ENCODE measurements around the gene POLR1C.
"Not testable (repeated sequence)": the region's sequence is repeated elsewhere in the genome, so short reads cannot be mapped to it uniquely, and the experiment has no call there.

POLR1C gene

GRCh38 chr6:43493230-43493629 lies 23.7 kb upstream of the POLR1C start:
- no peak for DNase-seq

DNA sequence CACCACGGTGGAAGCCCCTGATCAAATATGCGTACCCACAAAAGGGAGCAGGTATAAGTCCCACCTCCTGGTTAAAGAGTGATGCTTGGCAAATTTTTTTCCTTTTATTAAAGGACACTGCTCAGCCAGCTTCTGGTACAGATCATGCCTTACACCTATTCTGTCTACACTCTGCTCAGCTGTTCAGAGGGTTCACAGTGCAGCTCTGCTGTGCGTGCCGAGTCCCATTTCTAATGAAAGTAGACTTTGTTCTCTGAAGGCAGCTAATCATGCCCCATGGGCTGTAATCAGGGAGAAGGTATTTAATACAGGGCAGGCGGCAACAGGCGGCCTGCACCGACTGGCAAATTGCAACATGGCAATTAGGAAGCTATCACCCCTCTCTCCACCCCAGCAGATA lies 23.1 kb upstream of the POLR1C start:
- no peak for DNase-seq

DNA sequence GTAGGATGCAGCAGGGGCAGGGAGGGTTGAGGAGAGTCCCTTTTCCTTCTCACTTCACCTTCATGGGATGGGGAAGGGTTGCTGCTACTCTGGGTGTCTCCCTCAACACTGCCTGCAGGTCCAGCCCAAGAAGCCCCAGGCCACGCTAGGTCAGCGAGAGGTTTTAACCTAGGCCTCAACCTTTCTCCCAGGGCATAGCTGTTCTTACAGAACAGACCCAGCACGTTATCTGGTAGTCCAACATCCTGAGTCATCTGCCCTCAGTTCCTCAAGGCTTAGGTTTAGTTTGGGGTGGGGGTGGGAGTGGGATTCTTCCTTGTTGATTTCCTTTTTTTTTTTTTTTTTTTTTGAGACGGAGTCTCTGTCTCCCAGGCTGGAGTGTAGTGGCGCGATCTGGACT lies 22.6 kb upstream of the POLR1C start:
- DNase-seq, result no peak

GRCh38 chr6:43494766-43495165 lies 22.1 kb upstream of the POLR1C start:
- DNase-seq, result no peak

- peak in 1 of 2 donors; percentile 5 for DNase-seq
Observed at GRCh38 chr6:43495409-43495941, 21.4 kb upstream of the POLR1C start.

DNA sequence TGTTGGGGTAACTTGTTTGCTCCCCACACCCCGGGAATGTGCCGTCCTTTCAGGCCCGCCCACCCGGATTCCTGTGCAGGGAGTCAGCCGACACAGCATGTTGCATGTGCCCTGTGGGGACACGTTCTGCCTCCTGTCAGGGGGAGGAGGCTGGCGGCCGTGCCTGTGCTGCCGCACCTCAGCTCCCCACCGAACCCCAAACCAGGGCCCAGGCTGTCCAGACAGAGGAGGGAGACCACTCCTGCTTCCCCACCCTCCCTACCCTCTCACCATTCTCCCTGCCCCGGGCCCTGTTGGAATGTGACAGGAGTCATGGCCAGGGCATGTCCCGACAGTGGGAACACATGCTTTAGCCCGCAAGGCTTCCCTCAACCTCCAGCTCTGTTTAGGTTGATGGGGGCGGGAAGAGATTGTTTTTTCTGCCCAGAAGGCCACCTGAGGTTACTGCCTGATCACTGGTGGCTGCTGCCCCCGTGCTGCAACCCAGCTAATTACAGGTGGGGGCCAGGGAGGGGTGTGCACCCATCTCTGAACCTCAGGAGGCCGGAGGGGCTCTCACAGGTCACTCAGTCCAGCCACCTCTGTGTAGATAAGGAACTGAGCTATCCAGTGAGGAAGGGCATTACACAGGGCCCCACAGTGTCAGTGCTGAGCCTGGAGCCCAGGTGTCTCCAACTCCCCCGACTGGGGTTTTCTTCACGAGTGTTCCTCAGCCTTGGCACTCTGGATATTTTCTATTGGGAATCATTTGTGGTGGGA lies 20.3 kb upstream of the POLR1C start:
- DNase-seq, result no peak

GRCh38 chr6:43497129-43497396 lies 19.8 kb upstream of the POLR1C start:
- no peak for DNase-seq

GRCh38 chr6:43497689-43498088 lies 19.2 kb upstream of the POLR1C start:
- DNase-seq, result no peak

DNA sequence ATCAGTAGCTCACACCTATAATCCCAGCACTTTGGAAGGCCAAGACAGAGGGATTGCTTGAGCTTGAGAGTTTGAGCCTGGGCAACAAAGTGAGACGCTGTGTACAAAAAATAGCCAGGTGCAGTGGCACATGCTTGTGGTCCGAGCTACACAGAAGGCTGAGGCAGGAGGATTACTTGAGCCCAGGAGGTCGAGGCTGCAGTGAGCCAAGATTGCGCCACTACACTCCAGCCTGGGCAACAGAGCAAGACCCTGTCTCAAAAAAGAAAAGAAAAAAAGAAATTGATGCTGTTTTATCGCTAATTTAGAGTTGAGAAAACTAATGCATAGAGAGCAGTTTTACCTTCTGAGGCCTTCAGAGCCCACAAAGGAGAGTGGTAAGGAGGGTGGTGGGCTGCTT lies 18.6 kb upstream of the POLR1C start:
- not testable (repeated sequence) for DNase-seq

DNA sequence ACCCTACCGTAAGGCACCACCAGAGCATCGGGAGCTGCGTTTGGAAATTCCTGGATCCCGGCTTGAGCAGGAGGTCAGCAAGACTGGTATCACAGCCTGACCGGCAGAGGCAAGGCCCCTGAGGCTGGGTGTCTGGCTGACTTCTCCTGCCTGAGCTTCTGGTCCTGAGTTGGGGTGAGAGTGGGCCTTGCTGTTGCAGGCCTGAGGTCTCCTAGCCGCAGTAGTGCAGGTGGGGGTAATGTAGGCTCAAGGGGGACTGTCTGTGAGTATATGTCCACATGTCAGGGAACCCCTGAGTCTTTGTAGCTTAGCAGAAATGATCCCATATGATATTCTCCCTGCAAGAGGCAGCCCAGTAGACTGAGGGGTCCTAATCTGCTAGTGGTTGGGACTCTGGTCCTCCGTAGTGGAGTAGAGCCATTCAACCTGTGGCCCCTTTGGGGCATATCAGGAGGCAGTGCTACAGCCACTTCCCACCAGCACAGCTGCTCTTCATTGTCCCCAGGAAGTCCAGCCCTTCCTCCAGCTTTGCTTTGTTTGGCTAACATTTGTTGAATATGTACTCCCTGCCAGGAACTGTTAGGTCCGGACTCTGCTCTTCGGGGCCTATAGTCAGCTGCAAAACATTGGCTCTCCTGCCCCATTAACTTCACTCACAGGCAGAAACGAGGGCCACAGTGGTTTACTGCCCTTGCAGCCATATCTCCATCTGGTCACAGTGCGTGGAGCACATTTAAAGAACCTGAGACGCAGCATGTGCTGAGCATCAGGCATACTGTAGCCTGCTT lies 17.7 kb upstream of the POLR1C start:
- no peak for DNase-seq

DNA sequence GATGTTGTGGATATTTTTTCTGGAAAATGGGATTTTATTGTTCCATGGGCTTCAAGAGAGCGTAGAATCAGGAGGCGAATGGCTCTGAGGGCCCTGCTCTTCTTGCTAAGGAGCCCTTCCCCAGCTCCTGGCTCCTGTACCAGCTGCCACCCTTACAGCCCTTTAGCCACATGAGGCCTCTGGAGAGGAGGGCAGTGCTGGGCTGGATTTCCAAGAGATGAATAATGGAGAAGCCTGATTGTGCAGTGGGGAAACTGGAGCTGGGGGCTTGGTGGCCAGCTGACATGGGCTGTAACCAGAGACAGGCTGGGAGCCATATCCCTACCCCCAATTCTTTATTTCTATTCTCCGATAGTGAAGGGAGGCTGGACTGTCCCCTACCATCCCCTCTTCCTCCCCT lies 16.0 kb upstream of the POLR1C start:
- DNase-seq, result no peak

DNA sequence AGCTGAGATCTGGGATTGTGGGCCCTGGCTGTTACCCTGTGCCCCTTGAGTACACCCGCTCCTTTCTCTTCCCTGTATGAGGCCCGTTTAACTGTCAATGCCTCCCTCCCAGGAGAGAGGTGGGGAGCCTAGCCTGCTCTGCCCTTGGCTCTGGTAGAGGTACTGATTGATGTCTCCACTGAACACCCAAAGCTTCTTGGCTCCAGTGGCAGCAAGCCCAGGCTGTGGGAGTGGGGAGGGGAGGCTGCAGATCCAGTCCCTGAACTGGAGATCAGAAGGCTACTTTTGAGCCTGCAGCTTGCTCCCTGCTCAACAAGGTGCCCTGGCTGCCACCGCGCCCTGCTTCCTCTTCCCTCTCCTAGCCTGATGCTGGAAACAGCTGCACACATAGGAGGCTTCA lies 14.2 kb upstream of the POLR1C start:
- no peak for DNase-seq

DNA sequence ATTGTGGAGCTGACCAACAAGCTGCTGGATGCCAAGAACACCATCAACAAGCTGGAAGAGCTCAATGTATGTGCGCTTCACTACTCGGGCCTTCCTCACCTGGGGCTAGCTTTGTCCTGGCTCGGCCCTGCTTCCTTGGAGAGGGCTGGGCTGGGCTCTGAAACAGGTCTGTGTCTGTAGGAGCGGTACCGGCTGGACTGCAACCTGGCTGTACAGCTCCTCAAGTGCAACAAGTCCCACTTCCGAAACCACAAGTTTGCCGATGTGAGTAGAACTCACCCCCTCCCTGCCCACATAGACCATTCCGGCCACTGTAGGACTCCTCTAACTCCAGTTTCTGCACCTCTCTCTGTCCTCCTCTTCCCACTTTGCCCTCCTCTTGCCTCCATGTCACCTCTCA lies 13.4 kb upstream of the POLR1C start:
- DNase-seq, result no peak

DNA sequence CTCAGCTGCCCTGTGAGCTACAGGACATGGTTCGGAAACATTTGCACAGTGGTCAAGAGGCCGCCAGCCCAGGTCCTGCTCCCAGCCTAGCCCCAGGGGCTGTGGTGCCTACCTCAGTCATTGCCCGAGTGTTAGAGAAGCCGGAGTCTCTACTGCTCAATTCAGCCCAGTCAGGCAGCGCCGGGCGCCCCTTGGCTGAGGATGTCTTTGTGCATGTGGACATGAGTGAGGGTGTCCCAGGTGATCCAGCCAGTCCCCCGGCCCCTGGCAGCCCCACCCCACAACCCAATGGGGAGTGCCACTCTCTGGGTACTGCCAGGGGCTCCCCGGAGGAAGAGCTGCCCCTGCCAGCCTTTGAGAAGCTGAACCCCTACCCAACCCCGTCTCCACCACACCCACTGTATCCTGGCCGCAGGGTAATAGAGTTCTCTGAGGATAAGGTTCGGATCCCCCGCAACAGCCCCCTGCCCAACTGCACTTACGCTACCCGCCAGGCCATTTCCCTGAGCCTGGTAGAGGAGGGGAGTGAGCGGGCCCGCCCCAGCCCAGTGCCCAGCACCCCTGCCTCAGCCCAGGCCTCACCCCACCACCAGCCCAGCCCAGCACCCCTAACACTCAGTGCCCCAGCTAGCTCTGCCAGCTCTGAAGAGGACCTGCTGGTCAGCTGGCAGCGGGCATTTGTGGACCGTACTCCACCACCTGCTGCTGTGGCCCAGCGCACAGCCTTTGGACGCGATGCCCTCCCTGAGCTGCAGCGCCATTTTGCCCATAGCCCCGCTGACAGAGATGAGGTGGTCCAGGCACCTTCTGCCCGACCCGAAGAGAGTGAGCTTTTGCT lies 11.9 kb upstream of the POLR1C start:
- DNase-seq, result no peak

DNA sequence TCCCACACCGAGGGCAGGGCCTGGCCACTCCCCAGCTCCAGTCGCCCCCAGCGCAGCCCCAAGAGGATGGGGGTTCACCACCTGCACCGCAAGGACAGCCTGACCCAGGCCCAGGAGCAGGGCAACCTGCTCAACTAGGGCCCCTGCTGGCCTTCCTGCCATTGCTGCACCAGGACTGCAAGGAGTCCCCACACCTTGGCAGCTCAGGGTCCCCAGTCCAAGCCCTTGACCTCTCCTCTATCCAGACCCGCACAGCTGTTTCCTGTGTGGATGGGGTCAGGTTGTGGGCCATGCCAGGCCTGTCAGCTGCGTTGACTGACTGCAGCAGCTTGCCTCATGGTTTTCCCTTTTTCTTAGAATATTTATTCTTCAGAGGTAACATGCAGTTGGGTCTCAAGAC lies 11.2 kb upstream of the POLR1C start:
- no peak for DNase-seq

GRCh38 chr6:43506171-43506570 lies 10.7 kb upstream of the POLR1C start:
- DNase-seq, result no peak

GRCh38 chr6:43506667-43507471 lies 10.0 kb upstream of the POLR1C start:
- peak; percentile 85 to 89 for DNase-seq

DNA sequence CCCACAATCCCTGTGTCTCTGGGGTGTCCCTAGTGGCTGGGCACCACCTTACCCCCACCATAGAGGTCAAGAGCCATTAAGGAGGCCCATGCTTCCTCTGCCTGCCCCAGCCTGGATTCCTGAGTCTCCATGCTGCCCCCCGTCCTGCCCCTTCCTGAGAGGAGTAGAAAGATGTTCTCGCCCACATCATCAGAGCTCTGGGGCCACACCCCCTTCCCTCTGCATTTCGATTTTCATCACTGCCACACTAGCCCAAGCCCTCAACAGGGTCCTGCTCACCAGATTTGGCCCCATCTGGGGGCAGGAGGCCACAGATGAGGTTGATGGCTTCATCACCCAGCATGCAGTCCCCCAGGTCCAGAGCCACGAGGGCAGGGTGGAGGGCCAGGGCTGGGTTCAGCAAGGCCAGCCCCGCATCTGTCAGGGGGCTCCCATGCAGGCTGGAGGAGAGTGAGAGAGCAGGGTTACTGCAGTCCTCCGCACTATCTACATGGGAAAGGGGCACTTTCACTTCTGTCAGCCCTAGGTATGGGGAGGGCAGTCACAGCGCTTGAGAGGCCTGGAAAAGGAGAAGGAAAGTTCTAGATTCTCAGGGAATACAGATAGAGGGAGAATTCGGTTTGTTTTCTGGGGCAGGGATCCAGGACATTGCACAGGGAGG lies 8.3 kb upstream of the POLR1C start:
- DNase-seq, result no peak

GRCh38 chr6:43509142-43509983 lies 7.5 kb upstream of the POLR1C start:
- DNase-seq, result no peak

- DNase-seq, result peak; percentile 75 to 80
Observed at GRCh38 chr6:43509984-43510826, 6.7 kb upstream of the POLR1C start, which contains the start of gene LRRC73. Gene LRRC73, minus strand, starts transcription at chr6:43510346. Its CDS starts 561 bp downstream, at chr6:43509785.
